HTR-8/SVneo (cell line): ENCODE measurements around the gene PREB.

Experiments
- DNase-seq: peaks from one replicate; pipeline ENCODE4 v3.0.0; 2011; ENCODE audit warnings: low spot score, mixed read lengths; ENCODE audit not compliant: insufficient read length
- FAIRE-seq: peaks from 2 replicates; lab custom pipeline; 2011; peaks lifted over from hg19 to GRCh38; lab: Jason Lieb, UNC

PREB gene

DNA sequence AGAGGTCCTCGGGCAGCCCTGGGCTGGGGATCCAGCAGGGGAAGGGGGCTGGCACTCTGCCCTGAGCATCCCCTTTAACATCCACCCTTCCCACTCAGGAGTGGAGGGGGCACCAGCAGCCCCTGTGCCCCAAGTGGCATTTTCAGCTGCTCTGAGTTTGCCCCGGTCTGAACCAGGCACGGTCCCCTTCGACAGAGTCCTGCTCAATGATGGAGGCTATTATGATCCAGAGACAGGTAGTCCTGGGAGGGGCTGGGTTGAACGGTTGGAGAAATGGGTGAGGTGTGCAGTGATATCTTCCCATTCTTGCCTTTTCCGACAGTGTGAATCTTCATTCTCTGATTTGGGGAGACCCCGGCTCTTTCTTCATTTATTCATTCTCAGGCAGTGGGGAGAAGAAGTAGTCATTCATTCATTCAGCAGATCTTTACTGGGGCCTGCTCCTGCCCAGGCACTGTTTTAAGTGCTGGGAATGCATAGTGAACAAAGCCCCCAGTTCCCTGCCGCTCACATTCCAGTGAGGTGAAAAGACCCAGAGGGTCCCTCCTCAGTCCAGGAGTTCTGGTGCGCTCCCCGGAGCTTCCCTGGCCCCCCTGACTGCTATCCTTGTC, 49.3 kb downstream of the PREB start:
- FAIRE-seq (no peak), DNase-seq (no peak)

DNA sequence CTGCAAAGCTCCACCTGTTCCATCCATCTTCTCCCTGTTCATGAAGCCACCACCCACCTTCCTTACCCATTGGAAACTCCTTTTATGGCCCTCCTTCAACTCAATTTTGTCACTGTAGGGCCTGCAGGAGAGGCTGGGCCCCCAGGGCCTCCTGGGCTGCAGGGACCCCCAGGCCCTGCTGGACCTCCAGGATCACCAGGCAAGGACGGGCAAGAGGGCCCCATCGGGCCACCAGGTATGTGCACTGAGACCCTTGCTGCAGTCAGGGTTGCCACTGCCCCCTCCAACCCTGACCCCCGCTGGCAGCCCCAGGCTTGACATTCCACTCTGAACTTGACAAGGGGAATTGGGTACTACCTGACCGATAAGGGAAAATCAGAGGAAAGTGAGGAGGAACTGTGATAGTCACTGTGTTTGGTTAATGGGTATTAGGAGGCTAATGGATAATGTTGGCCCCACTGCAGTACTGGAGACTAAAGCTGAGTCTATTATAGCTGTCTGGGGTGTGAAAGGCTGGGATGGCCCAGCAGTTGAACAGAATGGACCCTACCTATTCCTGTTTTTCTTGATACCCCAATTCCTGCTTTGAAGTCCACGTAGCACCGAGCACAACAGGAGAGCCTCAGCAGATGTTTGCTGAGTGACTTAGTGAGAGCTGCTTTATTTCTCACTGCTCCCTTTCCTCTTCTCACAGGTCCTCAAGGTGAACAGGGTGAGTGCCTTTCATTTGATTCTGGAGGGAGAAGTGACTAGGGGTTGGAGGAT, 50.0 kb downstream of the PREB start:
- DNase-seq = no peak
- no peak for FAIRE-seq

DNA sequence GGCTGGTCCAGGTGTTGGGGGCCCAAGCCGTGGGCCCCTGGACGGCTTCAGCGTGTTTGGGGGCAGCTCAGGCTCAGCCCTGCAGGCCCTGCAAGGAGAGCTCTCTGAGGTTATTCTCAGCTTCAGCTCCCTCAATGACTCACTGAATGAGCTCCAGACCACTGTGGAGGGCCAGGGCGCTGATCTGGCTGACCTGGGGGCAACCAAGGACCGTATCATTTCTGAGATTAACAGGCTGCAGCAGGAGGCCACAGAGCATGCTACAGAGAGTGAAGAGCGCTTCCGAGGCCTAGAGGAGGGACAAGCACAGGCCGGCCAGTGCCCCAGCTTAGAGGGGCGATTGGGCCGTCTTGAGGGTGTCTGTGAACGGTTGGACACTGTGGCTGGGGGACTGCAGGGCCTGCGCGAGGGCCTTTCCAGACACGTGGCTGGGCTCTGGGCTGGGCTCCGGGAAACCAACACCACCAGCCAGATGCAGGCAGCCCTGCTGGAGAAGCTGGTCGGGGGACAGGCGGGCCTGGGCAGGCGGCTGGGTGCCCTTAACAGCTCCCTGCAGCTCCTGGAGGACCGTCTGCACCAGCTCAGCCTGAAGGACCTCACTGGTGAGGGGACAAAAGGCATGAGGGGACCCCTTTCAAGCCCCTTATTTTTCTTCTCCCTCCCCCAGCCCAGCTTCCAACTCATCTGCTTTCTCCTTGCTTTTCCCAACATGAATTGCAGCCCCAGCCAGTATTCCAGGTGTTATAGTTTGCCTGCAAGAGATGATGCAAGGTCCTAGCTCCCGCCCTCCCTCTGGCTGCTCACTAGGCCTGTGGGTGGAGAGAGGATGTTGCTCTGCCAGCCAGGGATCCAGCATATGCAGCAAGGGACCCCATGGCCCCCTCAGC, 50.8 kb downstream of the PREB start:
- FAIRE-seq (no peak), DNase-seq (no peak)

DNA sequence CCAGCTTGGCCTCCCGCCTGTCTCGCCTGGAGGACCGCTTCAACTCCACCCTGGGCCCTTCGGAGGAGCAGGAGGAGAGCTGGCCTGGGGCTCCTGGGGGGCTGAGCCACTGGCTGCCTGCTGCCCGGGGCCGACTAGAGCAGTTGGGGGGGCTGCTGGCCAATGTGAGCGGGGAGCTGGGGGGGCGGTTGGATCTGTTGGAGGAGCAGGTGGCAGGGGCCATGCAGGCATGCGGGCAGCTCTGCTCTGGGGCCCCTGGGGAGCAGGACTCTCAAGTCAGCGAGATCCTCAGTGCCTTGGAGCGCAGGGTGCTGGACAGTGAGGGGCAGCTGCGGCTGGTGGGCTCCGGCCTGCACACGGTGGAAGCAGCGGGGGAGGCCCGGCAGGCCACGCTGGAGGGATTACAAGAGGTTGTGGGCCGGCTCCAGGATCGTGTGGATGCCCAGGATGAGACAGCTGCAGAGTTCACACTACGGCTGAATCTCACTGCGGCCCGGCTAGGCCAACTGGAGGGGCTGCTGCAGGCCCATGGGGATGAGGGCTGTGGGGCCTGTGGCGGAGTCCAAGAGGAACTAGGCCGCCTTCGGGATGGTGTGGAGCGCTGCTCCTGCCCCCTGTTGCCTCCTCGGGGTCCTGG, 51.5 kb downstream of the PREB start:
- no peak for FAIRE-seq
- no peak for DNase-seq

DNA sequence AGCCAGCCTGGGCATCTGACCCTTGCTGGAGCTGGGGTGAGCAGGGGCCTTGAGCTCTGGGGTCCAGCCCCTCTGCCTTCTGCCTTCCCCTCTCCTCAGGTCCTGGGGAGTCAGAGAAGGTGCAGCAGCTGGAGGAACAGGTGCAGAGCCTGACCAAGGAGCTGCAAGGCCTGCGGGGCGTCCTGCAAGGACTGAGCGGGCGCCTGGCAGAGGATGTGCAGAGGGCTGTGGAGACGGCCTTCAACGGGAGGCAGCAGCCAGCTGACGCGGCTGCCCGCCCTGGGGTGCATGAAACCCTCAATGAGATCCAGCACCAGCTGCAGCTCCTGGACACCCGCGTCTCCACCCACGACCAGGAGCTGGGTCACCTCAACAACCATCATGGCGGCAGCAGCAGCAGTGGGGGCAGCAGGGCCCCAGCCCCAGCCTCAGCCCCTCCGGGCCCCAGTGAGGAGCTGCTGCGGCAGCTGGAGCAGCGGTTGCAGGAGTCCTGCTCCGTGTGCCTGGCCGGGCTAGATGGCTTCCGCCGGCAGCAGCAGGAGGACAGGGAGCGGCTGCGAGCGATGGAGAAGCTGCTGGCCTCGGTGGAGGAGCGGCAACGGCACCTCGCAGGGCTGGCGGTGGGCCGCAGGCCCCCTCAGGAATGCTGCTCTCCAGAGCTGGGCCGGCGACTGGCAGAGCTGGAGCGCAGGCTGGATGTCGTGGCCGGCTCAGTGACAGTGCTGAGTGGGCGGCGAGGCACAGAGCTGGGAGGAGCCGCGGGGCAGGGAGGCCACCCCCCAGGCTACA, 52.3 kb downstream of the PREB start:
- no peak for DNase-seq
- FAIRE-seq = no peak
